Measurements from ENCODE around the gene ABCD1.
"Not testable (repeated sequence)": the region's sequence is repeated elsewhere in the genome, so short reads cannot be mapped to it uniquely, and the experiment has no call there.

The ABCD1 gene
- 11.8 to 12.1 reads per million in 2 donors for total RNA-seq

- DNase-seq = peak; percentile 78 to 90 (median 84)
These were observed at the start of gene ABCD1, which contains the start of gene BCAP31 for GRCh38 chrX:153724252-153725038. ABCD1 (plus strand) TSS chrX:153724856; CDS start chrX:153725267, 411 bp downstream. BCAP31 (minus strand) TSS chrX:153724387; CDS start chrX:153723244, 1,143 bp downstream.

- no peak for DNase-seq
These were observed 43.5 kb upstream of the ABCD1 start for GRCh38 chrX:153681175-153681574.

GRCh38 chrX:153683486-153683885 lies 41.2 kb upstream of the ABCD1 start:
- DNase-seq = not testable (repeated sequence)

GRCh38 chrX:153684467-153685155 lies 40.0 kb upstream of the ABCD1 start:
- no peak for DNase-seq

GRCh38 chrX:153685156-153685536 lies 39.5 kb upstream of the ABCD1 start:
- DNase-seq = no peak

GRCh38 chrX:153685751-153686696 lies 38.6 kb upstream of the ABCD1 start:
- no peak for DNase-seq

GRCh38 chrX:153686711-153687110 lies 37.9 kb upstream of the ABCD1 start:
- DNase-seq = no peak

GRCh38 chrX:153687121-153688039 lies 37.3 kb upstream of the ABCD1 start, which contains the start of gene SLC6A8:
SLC6A8 (plus strand) TSS chrX:153687926; CDS start chrX:153688575, 649 bp downstream.
- peak in 2 of 5 experiments; percentile 15 to 37 for DNase-seq

- DNase-seq = no peak
These were observed 36.6 kb upstream of the ABCD1 start for GRCh38 chrX:153688071-153688470.

- DNase-seq = no peak
These were observed 36.1 kb upstream of the ABCD1 start for GRCh38 chrX:153688506-153688905.

GRCh38 chrX:153688911-153689590 lies 35.6 kb upstream of the ABCD1 start:
- DNase-seq = no peak

GRCh38 chrX:153689654-153690465 lies 34.8 kb upstream of the ABCD1 start:
- no peak for DNase-seq

- DNase-seq = no peak
These were observed 34.2 kb upstream of the ABCD1 start for GRCh38 chrX:153690466-153690865.

GRCh38 chrX:153691032-153691827 lies 33.4 kb upstream of the ABCD1 start:
- not testable (repeated sequence) for DNase-seq

GRCh38 chrX:153692003-153692402 lies 32.7 kb upstream of the ABCD1 start:
- DNase-seq = no peak

- DNase-seq = no peak
These were observed 32.0 kb upstream of the ABCD1 start for GRCh38 chrX:153692611-153693156.

- DNase-seq = no peak
These were observed 31.2 kb upstream of the ABCD1 start for GRCh38 chrX:153693216-153694086.

GRCh38 chrX:153694256-153694655 lies 30.4 kb upstream of the ABCD1 start:
- not testable (repeated sequence) for DNase-seq

Data from T-helper 2 cell (primary cell).